LNCAP (cell line): ENCODE results near the gene ZNF646.

Source experiments
- TF ChIP-seq, protein P1 (sequence below): fragments of 450-650 bp; IDR thresholded peaks from 2 replicates; pipeline ENCODE4 v1.5.1; 2017; ENCODE audit warnings: mild to moderate bottlenecking

ZNF646 gene

DNA sequence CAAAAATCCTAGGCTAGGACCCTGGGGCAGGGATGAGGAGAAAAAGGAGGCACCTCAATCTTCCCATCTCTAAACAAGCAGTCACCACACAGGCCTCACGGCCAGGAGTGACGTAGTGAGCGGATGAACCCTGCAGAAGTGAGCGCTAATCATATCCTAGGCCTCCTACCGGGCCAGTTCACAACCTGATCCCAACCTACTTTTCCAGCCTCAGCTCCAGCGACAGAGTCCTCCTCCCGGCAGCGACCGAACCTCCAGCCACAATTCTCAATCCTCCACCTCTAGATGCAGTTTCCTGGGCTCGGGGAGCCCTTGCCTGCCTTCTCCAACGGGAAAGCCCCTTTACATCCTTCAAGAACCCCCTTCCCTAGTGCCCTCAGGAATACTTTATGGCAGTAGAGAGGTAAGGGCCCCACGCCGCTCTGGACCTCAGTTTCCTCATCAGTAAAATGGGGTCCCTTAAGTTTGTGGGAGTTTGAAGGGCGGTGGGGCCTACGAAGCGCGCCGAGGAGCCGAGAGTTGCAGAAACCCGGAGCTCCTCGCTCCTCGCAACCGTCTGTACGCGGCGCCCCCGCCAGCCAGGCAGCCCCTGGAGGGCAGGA, 1.6 kb upstream of the ZNF646 start:
- TF ChIP-seq, protein P1, sequence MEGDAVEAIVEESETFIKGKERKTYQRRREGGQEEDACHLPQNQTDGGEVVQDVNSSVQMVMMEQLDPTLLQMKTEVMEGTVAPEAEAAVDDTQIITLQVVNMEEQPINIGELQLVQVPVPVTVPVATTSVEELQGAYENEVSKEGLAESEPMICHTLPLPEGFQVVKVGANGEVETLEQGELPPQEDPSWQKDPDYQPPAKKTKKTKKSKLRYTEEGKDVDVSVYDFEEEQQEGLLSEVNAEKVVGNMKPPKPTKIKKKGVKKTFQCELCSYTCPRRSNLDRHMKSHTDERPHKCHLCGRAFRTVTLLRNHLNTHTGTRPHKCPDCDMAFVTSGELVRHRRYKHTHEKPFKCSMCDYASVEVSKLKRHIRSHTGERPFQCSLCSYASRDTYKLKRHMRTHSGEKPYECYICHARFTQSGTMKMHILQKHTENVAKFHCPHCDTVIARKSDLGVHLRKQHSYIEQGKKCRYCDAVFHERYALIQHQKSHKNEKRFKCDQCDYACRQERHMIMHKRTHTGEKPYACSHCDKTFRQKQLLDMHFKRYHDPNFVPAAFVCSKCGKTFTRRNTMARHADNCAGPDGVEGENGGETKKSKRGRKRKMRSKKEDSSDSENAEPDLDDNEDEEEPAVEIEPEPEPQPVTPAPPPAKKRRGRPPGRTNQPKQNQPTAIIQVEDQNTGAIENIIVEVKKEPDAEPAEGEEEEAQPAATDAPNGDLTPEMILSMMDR: no peak

DNA sequence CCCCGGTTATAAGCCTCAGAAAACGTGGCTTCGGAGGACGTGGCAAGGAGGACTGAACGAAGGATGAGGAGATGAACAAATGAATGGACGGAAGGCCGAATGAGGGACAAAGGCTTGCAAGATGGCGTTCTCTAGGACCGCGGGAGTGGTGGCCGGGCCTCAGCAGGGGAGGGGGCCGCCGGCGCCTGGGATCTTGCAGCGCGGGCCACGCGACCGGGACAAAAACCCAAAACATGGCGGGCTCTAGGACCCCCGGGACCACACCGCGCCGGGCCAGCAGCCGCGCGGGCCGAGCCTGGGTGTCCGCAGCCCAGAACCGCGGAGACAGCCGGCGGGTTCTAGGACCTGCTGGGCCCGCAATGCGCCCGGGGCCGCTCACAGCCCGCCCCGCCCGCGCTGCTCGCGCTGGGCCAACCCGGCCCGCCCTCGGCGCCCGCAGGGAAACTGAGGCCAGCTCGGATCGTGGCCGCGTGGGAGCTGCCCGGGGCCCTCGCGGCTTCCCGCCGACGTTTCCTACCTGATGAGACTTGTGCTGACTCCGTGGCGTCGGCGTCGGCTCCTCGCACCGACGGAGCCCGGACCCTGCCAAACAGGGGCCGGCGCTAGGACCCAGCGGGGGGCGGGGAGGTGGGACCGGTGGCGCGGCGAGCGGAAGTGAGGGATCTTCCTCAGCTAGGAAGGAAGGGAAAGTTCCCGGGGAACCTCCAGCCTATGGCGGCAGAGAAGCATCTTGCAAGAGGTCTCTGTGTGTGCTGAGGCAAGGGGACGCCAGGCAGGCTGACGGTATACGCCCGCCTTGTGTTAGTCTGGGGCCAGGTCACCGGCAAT, 866 bp upstream of the ZNF646 start:
- TF ChIP-seq, protein P1: no peak

DNA sequence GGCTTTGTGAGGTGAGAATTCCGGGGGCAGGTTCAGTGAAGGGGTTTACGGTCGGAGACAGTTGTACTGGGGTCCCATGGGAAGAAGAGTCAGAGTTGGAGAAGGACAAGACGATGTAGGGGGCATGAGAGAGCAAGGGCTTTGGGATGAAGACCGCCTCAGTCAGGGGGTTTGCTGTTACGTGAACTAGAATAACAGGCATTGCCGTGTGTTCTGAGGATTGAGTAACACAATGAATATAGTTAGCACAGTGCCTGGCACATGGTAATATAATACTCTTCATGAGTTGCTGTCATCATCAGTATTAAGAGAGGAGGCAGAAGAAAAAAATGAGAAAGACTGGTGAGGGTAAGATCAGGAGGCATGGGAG, 577 bp downstream of the ZNF646 start:
- TF ChIP-seq, protein P1: no peak

DNA sequence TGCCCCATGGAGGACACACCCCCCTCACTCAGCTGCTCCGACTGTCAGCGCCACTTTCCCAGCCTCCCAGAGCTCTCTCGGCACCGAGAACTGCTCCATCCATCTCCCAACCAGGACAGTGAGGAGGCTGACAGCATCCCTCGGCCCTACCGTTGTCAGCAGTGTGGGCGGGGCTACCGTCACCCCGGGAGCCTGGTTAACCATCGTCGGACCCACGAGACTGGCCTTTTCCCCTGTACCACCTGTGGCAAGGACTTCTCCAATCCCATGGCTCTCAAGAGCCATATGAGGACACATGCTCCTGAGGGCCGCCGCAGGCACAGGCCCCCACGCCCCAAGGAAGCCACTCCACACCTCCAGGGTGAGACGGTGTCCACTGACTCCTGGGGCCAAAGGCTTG, 2.1 kb downstream of the ZNF646 start:
- TF ChIP-seq, protein P1: no peak

DNA sequence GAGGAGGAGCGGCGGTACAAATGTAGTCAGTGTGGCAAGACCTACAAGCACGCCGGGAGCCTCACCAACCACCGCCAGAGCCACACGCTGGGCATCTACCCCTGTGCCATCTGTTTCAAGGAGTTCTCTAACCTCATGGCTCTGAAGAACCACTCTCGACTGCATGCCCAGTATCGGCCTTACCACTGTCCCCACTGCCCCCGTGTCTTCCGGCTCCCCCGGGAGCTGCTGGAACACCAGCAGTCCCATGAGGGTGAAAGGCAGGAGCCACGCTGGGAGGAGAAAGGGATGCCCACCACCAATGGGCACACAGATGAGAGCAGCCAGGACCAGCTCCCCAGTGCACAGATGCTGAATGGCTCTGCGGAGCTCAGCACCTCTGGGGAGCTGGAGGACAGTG, 2.8 kb downstream of the ZNF646 start:
- TF ChIP-seq, protein P1: no peak

DNA sequence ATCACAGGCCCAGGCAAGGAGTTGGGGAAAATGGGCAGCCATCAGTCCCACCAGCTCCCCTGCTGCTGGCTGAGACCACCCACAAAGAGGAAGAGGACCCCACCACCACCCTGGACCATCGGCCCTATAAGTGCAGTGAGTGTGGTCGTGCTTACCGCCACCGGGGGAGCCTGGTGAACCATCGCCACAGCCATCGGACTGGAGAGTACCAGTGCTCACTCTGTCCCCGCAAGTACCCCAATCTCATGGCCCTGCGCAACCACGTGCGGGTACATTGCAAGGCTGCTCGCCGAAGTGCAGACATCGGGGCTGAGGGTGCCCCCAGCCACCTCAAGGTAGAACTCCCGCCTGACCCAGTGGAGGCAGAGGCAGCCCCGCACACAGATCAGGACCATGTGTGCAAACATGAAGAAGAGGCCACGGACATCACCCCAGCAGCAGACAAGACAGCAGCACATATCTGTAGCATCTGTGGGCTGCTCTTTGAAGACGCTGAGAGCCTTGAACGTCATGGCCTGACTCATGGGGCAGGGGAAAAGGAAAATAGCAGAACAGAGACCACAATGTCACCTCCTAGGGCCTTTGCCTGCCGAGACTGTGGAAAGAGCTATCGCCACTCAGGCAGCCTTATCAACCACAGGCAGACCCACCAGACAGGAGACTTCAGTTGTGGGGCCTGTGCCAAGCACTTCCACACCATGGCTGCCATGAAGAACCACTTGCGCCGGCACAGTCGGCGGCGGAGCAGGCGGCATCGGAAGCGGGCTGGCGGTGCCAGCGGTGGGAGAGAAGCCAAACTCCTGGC, 3.6 kb downstream of the ZNF646 start:
- TF ChIP-seq, protein P1: no peak

DNA sequence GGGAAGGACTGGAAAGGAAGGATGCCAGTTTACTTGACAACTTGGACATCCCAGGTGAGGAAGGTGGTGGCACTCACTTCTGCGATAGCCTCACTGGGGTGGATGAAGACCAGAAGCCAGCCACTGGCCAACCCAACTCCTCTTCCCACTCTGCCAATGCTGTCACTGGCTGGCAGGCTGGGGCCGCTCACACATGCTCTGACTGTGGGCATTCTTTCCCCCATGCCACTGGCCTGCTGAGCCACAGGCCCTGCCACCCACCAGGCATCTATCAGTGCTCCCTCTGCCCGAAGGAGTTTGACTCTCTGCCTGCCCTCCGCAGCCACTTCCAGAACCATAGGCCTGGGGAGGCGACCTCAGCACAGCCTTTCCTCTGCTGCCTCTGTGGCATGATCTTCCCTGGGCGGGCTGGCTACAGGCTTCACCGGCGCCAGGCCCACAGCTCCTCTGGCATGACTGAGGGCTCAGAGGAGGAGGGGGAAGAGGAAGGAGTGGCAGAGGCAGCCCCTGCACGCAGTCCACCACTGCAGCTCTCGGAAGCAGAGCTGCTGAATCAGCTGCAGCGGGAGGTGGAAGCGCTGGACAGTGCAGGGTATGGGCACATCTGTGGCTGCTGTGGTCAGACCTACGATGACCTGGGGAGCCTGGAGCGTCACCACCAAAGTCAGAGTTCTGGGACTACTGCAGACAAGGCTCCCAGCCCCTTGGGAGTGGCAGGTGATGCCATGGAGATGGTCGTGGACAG, 4.5 kb downstream of the ZNF646 start:
- TF ChIP-seq, protein P1: no peak
